Activated T-cell treated with anti-CD3 and anti-CD28 coated beads, Interleukin-2, amount 50 U/mL, for 4 hours (primary cell): ENCODE data around the gene ULBP2. TPM values are rescaled to one million over a fixed set of nuclear protein-coding genes. Genes with fewer than 3 reads are reported as not detected.
"Not testable (repeated sequence)": the region's sequence is repeated elsewhere in the genome, so short reads cannot be mapped to it uniquely, and the experiment has no call there.

Experiments
- ATAC-seq, 2 donors: fragments of 200-7000 bp; cut with Tn5 transposase; one replicate each; pipeline ENCODE4 v1.10.0; 2021
- DNase-seq: peaks from one replicate; pipeline ENCODE4 v3.0.0-alpha.2; 2020
- H3K27me3 Mint-ChIP-seq: one replicate; pipeline ENCODE4 v1.8.0; 2021; ENCODE audit warnings: low read depth, mixed read lengths
- H3K36me3 Mint-ChIP-seq: one replicate; pipeline ENCODE4 v1.8.0; 2022; ENCODE audit warnings: mixed read lengths; ENCODE audit not compliant: insufficient read depth
- H3K4me1 Mint-ChIP-seq: one replicate; pipeline ENCODE4 v1.8.0; 2021; ENCODE audit warnings: low read depth, mixed read lengths
- H3K4me3 Mint-ChIP-seq: one replicate; pipeline ENCODE4 v1.8.0; 2021; ENCODE audit warnings: mild to moderate bottlenecking, moderate library complexity, mixed read lengths
- H3K9me3 Mint-ChIP-seq: one replicate; pipeline ENCODE4 v1.8.0; 2021; ENCODE audit warnings: mixed read lengths
- total RNA-seq, 3 donors: library from RNA; stranded (reverse); gene quantifications; one replicate each; pipeline ENCODE4 v1.2.1, GENCODE V29; 2021

Gene ULBP2
- total RNA-seq, 3 donors from 2014 or later, result 0.43 to 0.87 (median 0.51) TPM

DNA sequence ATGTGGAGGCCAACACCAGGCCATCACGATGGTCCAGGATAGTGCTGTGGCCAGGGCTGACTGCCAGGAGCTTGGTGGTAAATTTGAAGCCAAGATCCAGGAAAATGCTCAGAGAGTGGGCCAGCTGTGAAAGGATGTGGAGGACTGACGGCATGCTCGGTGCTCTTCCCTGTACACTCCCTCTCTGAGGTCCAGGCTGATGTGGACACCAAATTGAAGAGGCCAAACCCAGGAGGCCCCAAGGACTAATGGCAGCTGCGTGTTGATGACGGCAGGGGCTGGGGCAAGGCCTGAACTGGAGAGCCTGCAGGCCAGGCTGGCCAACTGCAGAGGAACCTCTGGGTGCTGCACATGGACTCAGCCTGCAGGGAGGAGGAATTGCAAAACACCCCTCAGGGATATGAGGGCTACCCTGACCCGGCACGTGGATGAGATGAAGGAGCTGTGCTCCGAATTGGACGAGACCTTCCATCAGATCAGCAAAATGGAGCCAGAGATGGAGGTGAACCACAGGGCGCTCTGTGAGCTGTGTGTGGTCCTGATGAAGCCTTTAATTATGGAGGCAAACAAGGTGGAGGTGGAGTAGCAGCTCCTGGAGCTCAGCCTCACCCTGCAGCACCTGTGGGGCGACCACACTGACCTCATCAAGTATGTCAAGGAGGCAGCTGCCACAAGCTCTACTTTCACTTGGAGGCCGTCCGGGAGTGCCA lies 37.0 kb upstream of the ULBP2 start:
- Mint-ChIP-seq H3K4me3 (no peak overlapping the region), H3K4me1 (no peaks in the 10 kb centered on the region), H3K36me3 (no peaks in the 10 kb centered on the region), H3K9me3 (peaks cover 6% of the 10 kb centered on the region), H3K27me3 (peaks cover 10% of the 10 kb centered on the region)
- ATAC-seq, result no peak
- DNase-seq, result no peak

DNA sequence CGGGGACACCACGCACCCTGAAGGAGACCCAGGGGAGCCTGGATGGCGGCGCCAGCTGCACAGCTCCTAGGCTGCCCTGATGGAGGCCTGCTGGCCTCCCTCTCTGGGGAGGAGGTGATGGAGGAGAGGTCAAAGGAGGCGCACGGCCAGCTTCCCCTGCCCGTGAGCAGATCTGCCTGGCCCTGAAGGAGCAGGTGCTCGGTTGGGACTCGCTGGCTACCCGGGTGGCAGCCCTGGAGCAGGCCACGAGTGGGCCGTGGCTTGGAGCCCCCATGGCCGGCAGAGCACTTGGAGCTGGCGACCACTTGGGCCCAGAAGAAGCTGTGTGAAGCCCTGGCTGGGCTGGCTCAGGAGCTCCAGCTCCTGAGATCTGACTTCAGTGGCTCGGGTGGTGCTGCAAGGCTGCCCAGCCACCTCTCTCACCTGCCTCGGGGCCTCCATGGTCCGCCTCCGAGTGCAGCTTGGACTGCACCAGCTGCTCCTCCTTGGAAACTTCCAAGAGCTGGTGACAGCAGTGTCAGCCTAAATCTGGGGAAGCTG lies 36.4 kb upstream of the ULBP2 start:
- no peaks in the 10 kb centered on the region for H3K36me3 Mint-ChIP-seq
- no peaks in the 10 kb centered on the region for H3K4me1 Mint-ChIP-seq
- ATAC-seq (no peak), DNase-seq (no peak)
- H3K27me3 Mint-ChIP-seq, result peaks cover 11% of the 10 kb centered on the region
- peaks cover 6% of the 10 kb centered on the region for H3K9me3 Mint-ChIP-seq
- no peak overlapping the region for H3K4me3 Mint-ChIP-seq

DNA sequence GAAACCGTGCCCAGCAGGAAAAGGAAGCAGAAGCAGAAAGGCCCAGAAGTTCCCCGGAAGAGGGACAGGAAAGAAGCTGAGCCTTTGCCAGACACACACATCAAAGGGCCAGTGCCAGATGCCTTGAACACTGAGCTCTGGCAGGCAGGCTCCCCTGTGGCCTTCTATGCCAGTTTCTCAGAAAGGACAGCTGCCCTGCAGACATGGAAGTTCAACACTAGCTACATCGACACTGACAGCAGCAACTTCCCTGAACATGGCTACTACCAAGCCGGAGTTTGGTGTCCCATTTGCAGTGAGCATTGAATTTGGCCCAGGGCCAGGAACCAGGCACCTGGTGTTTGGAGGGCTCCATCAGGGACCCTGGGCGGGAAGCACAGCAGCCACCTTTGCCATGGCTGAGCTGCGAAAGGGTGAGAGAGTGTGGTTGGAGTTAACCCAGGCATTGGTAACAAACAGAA lies 35.9 kb upstream of the ULBP2 start:
- no peaks in the 10 kb centered on the region for H3K4me1 Mint-ChIP-seq
- peaks cover 6% of the 10 kb centered on the region for H3K9me3 Mint-ChIP-seq
- no peak for ATAC-seq
- no peak for DNase-seq
- H3K4me3 Mint-ChIP-seq, result no peak overlapping the region
- H3K36me3 Mint-ChIP-seq, result no peaks in the 10 kb centered on the region
- H3K27me3 Mint-ChIP-seq, result peaks cover 16% of the 10 kb centered on the region

DNA sequence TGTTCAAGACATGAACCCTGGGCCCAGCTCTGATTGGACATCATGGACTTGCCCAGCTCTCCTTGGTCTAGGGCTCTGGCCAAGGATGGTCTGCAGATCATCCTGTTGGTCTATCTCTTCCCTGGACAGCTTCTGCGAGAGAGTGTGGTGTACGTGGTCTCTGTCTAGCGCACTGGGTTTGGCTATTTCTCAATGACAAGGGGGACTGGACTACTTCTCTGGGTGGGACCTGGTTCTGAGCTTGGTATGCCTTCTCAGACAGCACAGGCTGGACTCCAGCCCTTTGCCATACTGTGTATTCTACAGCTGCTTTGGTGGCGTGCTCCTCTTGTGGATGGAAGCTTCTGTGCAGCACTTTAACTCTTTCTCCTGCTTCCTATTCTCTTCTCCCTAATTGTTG lies 35.4 kb upstream of the ULBP2 start:
- ATAC-seq (no peak), DNase-seq (no peak)
- peaks cover 19% of the 10 kb centered on the region for H3K27me3 Mint-ChIP-seq
- no peaks in the 10 kb centered on the region for H3K36me3 Mint-ChIP-seq
- no peak overlapping the region for H3K4me3 Mint-ChIP-seq
- H3K9me3 Mint-ChIP-seq, result peaks cover 6% of the 10 kb centered on the region
- no peaks in the 10 kb centered on the region for H3K4me1 Mint-ChIP-seq

DNA sequence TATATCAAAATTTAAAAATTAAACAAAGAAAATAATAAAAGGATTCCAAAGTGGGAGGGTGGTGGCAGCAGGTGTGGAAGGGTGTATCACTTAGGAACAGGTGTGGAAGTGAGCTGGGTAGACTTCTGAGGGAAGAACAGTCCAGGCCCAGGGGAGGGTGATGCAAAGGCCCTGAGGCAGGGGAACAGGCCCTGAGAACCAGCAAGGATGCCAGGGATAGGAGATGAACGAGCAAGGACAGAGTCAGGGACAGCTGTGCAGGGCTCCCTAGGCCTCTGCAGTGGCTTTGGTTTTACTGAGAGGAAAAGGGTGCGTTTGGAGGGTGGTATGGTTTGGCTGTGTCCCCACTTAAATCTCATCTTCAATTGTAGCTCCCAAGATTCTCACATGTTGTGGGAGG lies 34.5 kb upstream of the ULBP2 start:
- peaks cover 22% of the 10 kb centered on the region for H3K27me3 Mint-ChIP-seq
- no peak for ATAC-seq
- no peaks in the 10 kb centered on the region for H3K4me1 Mint-ChIP-seq
- H3K36me3 Mint-ChIP-seq, result no peaks in the 10 kb centered on the region
- DNase-seq, result no peak
- H3K9me3 Mint-ChIP-seq, result peaks cover 6% of the 10 kb centered on the region
- no peak overlapping the region for H3K4me3 Mint-ChIP-seq

DNA sequence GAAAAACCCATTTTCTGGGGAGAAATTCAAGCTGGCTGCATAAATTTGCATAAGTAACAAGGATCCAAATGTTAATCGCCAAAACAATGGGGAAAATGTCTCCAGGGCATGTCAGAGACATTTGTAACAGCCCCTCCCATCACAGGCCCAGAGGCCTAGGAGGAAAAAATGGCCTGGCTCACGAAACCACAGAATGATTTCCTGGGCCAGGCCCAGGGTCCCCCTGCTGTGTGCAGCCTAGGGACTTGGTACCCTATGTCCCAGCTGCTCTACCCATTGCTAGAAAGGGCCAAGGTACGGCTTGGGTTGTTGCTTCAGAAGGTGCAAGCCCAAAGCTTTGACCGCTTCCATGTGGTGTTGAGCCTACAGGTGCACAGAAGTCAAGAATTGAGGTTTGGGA lies 33.3 kb upstream of the ULBP2 start:
- H3K4me1 Mint-ChIP-seq, H3K36me3 Mint-ChIP-seq, DNase-seq, H3K9me3 Mint-ChIP-seq, ATAC-seq, H3K4me3 Mint-ChIP-seq: not testable (repeated sequence)
- peaks cover 24% of the 10 kb centered on the region for H3K27me3 Mint-ChIP-seq

DNA sequence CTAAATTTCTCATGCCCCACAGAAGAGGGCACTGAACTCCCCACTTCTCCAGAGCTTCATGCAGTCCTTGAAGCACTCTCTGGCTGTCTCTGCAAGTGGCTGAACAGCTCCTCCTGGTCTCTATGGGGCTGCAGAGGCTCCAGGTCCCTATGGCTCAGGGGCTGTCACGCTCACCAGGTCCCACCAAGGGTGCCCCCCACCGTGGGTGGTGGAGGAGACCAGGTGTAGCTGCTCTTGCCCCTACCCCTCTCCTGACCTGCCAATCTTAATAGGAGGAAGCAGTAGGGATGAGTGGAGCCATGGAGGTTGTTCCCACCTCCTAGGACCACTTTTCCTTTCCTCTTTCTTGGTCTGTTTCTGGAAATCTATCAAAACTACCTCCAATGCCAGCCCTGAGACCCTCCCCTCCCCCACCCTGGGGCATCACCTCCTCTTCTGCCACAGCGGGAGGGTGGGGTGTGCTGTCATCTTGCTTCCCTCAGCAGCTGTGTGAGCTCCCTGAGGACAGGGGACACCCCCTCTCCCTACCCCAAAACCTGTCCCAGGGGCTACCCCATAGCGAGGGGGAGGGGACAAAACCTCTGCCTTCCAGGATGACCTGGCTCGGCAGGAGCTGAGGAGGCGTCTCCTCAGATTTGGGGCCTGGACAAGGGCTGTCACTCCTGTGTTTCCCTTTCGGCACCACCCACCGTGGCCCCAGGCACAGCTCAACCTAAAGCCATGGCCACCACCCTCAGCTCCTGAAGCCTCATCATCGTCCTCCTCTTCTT lies 31.9 kb upstream of the ULBP2 start:
- peaks cover 6% of the 10 kb centered on the region for H3K9me3 Mint-ChIP-seq
- ATAC-seq (no peak), DNase-seq (no peak)
- no peaks in the 10 kb centered on the region for H3K36me3 Mint-ChIP-seq
- no peak overlapping the region for H3K4me3 Mint-ChIP-seq
- H3K27me3 Mint-ChIP-seq, result peaks cover 23% of the 10 kb centered on the region
- no peaks in the 10 kb centered on the region for H3K4me1 Mint-ChIP-seq

DNA sequence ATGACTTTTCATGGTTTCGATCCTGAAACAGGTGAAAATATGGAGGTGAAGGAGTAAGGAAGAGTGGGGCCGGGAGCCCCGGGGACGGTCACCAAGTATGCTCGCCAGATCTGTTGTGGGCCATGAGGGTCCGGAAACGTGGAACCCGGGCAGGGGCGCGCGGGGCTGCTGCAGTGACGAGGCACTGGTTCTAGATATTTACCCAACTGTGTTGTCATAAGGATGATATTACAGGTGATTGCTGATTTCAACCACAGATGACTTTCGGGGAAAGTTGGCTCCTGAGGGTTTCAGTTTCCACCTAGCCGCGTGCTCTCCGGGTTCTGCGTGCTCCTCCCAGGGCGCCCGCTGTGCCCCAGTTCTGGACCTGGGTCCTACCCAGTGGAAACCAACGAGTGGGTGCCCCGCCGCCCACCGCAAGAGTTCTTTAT lies 31.1 kb upstream of the ULBP2 start:
- ATAC-seq (no peak), DNase-seq (no peak)
- Mint-ChIP-seq H3K9me3 (peaks cover 6% of the 10 kb centered on the region), H3K4me1 (no peaks in the 10 kb centered on the region), H3K36me3 (no peaks in the 10 kb centered on the region), H3K4me3 (no peak overlapping the region), H3K27me3 (peaks cover 22% of the 10 kb centered on the region)

DNA sequence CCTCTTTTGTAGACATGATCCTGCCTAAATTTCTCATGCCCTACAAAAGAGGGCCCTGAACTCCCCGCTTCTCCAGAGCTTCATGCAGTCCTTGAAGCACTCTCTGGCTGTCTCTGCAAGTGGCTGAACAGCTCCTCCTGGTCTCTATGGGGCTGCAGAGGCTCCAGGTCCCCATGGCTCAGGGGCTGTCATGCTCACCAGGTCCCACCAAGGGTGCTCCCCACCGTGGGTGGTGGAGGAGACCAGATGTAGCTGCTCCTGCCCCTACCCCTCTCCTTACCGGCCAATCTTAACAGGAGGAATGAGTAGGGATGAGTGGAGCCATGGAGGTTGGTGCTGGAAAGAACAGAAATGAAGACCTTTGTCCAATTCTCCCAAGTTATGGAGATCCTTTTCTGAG lies 29.1 kb upstream of the ULBP2 start:
- not testable (repeated sequence) for DNase-seq, H3K4me3 Mint-ChIP-seq, H3K36me3 Mint-ChIP-seq, H3K9me3 Mint-ChIP-seq, ATAC-seq, H3K4me1 Mint-ChIP-seq
- H3K27me3 Mint-ChIP-seq, result peaks cover 24% of the 10 kb centered on the region

DNA sequence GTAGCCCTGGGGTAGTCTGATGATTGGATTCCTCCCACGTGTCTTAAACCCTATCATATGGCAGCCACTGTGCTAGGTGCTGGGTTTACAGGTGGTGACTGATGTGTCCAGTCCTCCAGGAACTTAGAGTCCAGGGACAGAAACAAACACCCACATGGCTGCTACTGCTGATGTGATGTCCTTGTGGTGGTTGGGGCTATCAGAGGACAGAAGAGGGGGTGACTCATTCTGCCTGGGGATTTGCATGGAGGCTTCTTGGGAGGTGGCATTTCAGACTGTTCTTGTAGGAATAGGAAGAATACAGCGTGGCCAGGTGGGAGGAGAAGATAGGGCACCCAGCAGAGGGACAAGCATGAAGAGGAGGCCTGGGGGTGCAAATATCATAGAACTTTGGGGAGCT lies 28.7 kb upstream of the ULBP2 start:
- ATAC-seq (no peak), DNase-seq (no peak)
- H3K4me3 Mint-ChIP-seq, result no peak overlapping the region
- H3K27me3 Mint-ChIP-seq, result peaks cover 24% of the 10 kb centered on the region
- H3K9me3 Mint-ChIP-seq, result peaks cover 2% of the 10 kb centered on the region
- no peaks in the 10 kb centered on the region for H3K36me3 Mint-ChIP-seq
- no peaks in the 10 kb centered on the region for H3K4me1 Mint-ChIP-seq

DNA sequence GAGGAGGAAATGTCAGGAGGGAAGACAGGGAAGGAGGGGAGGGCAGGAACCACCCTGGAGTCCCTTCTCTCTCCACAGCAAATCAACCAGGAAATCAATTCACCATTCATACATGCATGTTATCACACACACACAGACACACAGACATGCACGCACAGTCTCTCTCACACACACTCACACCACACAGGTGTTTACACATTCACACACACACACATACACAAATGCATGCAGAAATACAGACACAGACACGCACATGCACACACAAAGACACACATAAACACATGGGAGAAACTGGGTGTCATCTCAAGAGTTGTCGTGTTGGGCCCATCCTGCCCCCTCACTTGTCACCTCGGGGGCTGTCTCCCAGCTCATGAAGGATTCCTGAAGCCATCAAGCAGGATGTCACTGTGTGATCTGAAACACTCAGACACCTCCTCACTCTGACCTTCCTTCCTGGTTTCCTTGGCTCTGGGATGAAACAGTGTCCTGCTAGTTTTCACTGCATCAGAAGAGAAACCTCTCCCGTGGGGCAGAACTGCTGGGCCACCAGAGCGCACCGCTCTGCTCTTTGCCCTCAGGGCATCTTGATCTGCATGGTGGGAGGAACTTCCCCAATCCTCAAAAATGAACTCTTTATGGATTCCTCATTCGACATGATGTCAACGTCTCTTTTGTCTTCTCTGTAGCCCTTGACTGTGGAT lies 28.1 kb upstream of the ULBP2 start:
- Mint-ChIP-seq H3K4me1 (no peaks in the 10 kb centered on the region), H3K27me3 (peaks cover 30% of the 10 kb centered on the region), H3K9me3 (no peaks in the 10 kb centered on the region), H3K36me3 (no peaks in the 10 kb centered on the region), H3K4me3 (no peak overlapping the region)
- ATAC-seq (no peak), DNase-seq (no peak)

DNA sequence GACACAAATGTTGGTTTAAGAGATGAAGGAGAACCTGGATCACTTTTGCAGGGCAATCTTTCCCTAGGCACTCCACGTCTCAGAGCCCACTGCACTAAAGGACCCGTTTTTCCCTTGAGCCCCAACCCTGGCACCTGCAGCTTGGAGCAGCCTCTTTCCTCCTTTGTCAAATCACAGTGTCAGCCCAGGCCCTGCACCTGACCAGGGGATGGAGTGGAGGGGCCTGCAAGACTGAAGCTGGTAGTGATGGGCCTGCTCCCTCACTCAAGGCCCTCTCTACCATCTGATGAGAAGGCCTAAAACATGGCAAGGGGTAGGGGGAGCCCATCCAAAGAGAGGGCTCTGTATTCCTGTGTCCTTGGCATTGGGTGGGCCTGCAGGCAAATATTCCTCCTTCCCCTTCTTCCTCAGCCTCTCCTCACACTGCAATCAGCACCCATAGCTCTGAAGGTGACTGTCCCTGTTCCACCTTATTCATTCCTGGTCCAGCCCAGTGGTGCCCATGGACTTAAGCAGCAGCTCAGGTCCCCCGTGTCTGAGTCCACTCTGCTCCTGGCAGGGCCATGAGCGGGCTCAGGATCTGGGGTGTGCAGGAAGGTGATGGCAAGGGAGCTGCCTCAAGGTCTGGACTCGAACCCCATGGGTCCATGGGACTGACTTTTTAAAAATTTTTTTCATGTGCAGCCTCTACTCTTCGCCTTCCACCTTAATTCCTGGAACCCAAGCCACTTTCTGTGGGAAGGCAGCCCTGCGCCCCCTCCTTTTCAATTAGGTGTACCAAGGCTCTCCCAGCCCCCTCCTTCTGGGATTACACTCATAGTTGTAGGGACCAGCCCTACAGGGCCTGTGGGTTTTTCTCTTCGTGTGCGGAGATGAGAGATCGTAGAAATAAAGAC lies 25.6 kb upstream of the ULBP2 start:
- ATAC-seq, result no peak
- no peaks in the 10 kb centered on the region for H3K36me3 Mint-ChIP-seq
- no peak overlapping the region for H3K4me3 Mint-ChIP-seq
- H3K27me3 Mint-ChIP-seq, result peaks cover 36% of the 10 kb centered on the region
- H3K9me3 Mint-ChIP-seq, result no peaks in the 10 kb centered on the region
- DNase-seq, result no peak
- no peaks in the 10 kb centered on the region for H3K4me1 Mint-ChIP-seq

DNA sequence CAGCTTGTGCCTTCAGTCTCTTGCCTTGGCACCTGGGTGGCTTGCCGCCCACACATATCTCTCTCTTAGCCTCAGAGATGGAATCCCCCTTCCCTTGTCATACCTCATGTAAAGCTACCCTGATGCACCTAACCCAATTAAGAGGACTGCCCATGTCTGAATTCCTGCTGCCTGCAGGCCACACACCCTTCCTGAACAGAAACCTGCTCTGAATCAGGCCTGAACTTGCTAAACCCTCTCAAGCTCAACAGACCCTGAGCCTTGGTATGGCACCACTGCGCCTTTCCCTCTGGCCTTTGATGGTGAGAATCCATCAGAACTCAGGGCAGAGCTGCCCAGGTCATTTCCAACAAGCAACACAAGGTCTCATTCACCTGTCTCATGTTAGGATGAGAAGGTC lies 24.1 kb upstream of the ULBP2 start:
- ATAC-seq (no peak), DNase-seq (no peak)
- peaks cover 44% of the 10 kb centered on the region for H3K27me3 Mint-ChIP-seq
- no peaks in the 10 kb centered on the region for H3K36me3 Mint-ChIP-seq
- no peaks in the 10 kb centered on the region for H3K9me3 Mint-ChIP-seq
- H3K4me3 Mint-ChIP-seq, result no peak overlapping the region
- H3K4me1 Mint-ChIP-seq, result peaks cover 6% of the 10 kb centered on the region
